Measurements from ENCODE around the gene PRKCE. TPM values are rescaled to one million over a fixed set of nuclear protein-coding genes. Genes with fewer than 3 reads are reported as not detected.

PRKCE gene
- total and polyA plus RNA-seq, 2 of the 8 experiments (the other 6 are each of a cell fraction or from before 2014, with no cell fraction given): 0.54 to 2.1 TPM

DNA sequence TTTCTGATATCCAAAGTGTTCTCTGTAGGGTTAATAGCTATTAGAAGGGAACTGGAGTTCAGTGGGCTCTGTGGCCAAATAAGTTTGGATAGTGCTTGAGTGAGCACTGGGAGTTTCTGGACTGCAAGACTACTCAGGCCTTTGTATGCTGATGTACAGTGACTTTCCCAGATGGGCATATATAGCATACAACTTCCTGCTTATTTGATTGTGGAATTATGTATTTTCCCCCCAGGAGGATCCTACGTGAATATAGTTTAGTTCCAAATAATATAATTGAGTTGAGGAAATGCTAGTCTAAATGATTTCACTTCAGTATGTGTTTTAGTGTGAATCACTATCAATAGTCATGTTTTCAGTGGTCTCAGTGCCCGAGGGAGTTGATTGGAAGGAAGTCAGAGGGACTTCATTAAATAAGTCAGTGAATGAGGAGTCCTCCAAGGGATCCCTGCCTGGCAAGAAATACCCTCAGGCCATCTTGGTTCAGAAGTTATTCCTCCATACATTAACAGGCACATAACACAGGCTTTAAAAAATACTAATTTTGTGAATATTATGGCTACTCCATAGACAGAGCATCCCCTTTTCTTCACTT, 251.4 kb downstream of the PRKCE start (continued):
- TF ChIP-seq HDAC6 (IDR thresholded peaks at IDR 0.05; ENCODE audit: low read depth, low read length) (no peak), KDM4A (IDR thresholded peaks at IDR 0.05; ENCODE audit: low read depth, low read length, severe bottlenecking) (no peak)
